HG02642 (cell line): ENCODE measurements around the gene SCTR.
"Not testable (repeated sequence)": the region's sequence is repeated elsewhere in the genome, so short reads cannot be mapped to it uniquely, and the experiment has no call there.

ENCODE experiments used
- ATAC-seq: cut with Tn5 transposase; IDR thresholded peaks from one replicate; pipeline ENCODE4 v1.9.1; 2021; ENCODE audit warnings: mild to moderate bottlenecking; ENCODE audit not compliant: unreplicated experiment, poor library complexity

Gene SCTR

GRCh38 chr2:119421304-119421703 is 103.0 kb downstream of the SCTR start:
- ATAC-seq, result no peak

DNA sequence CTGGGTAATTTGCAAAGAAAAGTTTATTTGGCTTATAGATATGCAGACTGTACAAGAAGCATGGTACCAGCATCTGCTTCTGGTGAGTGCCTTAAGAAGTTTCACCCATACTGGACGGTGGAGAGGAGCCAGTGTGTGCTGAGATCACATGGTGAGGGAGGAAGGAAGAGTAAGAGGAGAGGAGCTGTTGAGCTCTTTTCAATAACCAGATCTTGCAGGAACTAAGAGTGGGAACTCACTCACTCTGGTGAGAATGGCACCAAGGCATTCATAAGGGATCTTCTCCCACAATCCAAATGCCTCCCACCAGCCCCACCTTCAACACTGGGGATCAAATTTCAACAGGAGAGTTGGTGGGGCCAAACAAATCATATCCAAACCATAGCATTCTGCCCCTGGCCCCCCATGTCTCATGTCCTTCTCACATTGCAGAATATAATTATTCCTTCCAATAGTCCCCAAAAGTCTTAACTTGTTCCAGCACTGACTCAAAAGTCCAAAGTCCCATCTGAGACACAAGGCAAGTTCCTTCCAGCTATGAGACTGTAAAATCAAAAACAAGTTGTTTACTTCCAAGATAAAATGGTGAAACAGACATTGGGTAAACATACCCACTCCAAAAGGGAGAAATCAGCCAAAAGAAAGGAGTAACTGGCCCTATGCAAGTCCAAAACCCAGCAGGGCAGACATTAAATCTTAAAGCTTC is 104.3 kb downstream of the SCTR start:
- ATAC-seq, result no peak

- ATAC-seq, result no peak
Observed at GRCh38 chr2:119419065-119419464, 105.2 kb downstream of the SCTR start.

GRCh38 chr2:119417908-119418307 is 106.4 kb downstream of the SCTR start:
- ATAC-seq, result no peak

DNA sequence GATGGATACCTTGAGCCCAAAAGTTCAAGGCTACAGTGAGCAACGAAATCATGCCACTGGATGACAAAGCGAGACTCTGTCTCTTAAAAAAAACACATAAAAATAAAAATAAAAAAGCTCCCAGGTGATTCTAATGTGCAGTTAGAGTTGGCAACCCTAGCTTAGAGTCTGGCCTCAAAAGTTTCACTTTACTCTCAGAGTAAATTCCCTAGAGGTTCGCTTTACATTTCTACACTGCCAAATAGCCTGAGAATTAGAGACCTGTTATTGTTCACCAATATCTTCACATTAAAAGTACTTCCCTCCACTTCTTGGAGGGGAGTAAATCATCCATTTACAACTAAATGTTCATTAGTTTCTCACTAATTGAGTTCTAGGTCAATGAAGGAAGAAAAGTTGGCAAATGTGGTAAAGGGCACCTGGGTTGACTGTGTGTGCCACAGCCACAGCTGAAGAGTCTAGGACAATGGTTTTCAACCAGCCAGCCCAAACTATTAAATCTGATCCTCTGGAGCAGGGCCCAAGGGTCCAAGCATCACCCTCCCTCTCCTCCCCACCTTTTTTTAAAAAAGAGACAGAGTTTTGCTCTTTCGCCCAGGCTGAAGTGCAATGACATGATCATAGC is 107.9 kb downstream of the SCTR start:
- no peak for ATAC-seq

- no peak for ATAC-seq
Observed at GRCh38 chr2:119415630-119416029, 108.7 kb downstream of the SCTR start.

- no peak for ATAC-seq
Observed at GRCh38 chr2:119414894-119415293, 109.4 kb downstream of the SCTR start.

DNA sequence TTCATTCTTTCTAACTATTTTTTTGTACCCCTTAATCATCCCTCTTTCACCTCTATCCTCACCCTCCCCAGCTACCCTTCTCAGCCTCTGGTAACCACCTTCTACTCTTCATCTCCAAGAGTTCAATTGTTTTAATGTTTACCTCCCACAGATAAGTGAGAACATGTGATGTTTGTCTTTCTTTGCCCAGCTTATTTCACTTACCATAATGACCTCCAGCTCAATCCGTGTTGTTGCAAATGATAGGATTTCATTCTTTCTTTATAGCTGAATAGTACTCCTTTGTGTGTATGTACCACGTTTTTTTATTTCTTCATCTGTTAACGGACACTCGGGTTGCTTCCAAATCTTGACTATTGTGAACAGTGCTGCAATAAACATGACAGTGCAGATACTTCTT is 114.8 kb downstream of the SCTR start:
- ATAC-seq, result no peak

GRCh38 chr2:119408221-119408619 is 116.1 kb downstream of the SCTR start:
- no peak for ATAC-seq

- ATAC-seq, result no peak
Observed at GRCh38 chr2:119407430-119408220, 116.7 kb downstream of the SCTR start.

DNA sequence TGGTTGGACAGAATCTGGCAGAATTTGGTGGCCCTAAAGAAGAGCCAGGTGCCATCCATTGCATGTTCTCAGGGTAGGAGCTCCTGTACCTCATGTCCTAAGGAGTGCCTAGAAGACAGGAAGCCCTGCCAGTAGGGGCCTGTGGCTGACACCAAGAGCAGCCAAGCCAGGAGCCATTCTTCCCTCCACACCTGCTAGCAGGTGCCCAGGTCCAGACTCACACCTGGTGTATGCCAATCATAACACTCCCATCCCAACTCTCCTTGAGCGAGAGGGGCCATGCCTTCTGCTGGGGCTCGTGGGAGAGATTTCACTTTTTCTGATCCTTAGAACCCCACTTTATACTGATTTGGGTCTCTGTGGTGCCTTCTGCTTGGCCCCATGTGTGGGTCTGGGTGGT is 119.1 kb downstream of the SCTR start:
- no peak for ATAC-seq

- ATAC-seq, result not testable (repeated sequence)
Observed at GRCh38 chr2:119403618-119404017, 120.7 kb downstream of the SCTR start.

- ATAC-seq, result no peak
Observed at GRCh38 chr2:119402645-119403560, 121.4 kb downstream of the SCTR start.

DNA sequence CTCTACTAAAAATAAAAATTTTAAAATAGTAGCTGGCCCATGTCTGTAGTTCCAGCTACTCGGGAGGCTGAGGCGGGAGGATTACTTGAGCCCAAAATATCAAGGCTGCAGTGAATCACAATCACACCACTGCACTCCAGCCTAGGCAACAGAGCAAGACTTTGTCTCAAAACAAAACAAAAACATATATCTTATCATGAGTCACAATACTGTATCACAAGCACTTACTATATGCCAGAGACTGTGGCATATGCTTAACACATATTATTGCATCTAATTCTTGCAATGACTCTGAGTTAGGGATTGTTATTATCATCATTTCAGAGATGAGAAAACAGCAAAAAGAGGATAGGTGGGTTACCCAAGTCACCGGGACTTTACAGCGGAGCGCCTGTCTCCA is 122.2 kb downstream of the SCTR start:
- ATAC-seq, result no peak

DNA sequence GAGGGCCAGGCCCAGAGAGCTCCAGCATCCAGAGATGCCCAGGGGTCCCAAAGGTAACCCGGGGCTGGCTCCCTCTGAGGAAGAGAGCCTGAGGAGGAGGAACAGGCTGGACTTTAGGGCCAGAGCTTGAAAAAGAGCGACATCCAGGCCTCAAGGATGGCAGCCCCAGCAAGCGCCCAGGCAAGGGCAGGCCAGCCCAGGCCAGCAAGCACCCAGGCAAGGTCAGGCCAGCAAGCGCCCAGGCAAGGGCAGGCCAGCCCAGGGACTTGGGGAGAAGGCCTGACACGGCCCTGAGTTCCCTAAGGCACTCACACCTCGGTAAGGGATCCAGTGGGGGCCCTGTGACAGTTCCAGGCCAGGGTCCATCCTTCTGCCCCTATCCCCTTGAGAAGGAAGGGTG is 127.1 kb downstream of the SCTR start:
- ATAC-seq, result no peak

GRCh38 chr2:119393971-119394748 is 130.1 kb downstream of the SCTR start:
- no peak for ATAC-seq
